ENCODE measurements around the gene ZNF467.

ZNF467 gene

DNA sequence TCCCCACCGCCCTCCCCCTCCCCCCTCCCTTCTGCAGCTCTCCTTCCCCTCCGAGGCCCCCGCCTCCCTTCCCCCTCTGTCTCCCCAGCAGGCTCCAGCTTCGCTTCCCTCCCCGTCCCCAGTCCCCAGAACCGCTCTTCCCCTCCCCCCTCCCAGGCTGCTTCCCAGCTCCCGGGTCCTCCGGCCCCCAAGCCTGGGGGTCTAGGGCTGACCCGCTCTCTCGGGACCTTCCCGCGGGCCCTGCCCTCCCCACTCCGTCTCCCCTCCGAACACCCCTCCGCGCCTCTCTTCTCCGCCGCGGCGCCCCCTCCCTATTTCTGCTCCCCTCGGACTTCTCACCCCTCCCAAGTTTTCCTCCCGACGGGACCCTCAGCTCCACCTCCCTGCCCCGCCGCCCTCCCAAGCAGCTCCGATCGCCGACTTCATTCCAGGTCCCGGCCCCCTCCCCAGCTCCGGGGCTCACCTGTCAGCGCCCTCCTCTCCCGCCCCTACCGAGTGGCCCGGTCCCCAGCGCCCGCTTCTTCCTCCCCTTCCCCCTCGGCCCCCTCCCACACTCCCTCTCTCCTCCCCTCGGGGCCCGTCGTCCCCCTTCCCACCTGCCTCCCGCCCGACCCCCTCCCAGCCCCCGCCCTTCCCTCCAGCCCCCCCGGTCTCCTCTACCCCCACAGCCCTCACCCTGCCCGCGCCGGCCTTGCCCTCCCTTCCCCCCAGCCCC lies 990 bp downstream of the ZNF467 start:
- DNase-seq (ENCODE audit: low read depth, low spot score): no peak

DNA sequence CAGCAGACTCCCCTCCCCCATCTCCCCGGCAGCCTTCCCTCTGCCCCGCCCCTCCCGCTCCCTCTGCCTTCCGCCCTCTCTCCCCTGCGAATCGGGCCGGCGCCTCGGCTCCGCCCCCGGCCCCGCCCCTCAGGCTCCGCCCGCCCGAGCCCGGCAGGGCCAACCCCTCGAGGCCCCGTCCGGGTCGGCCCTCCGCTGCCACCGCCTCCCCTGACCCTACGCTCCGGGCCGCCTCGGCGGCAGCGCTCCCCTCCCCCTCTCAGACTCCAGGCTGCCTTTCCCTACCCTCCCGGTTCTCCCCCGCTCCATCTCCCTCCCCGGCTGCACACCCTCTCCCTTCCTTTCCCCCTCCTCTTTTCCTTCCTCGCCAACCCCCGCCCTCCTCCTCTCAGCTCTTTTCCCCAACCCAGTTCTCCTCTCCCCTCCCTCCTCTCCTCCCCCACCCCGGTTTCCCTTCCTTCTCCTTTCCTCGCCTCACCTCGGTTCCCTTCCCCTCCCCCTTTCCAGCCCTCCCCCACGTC lies 1.6 kb downstream of the ZNF467 start:
- DNase-seq (ENCODE audit: low read depth, low spot score): no peak

DNA sequence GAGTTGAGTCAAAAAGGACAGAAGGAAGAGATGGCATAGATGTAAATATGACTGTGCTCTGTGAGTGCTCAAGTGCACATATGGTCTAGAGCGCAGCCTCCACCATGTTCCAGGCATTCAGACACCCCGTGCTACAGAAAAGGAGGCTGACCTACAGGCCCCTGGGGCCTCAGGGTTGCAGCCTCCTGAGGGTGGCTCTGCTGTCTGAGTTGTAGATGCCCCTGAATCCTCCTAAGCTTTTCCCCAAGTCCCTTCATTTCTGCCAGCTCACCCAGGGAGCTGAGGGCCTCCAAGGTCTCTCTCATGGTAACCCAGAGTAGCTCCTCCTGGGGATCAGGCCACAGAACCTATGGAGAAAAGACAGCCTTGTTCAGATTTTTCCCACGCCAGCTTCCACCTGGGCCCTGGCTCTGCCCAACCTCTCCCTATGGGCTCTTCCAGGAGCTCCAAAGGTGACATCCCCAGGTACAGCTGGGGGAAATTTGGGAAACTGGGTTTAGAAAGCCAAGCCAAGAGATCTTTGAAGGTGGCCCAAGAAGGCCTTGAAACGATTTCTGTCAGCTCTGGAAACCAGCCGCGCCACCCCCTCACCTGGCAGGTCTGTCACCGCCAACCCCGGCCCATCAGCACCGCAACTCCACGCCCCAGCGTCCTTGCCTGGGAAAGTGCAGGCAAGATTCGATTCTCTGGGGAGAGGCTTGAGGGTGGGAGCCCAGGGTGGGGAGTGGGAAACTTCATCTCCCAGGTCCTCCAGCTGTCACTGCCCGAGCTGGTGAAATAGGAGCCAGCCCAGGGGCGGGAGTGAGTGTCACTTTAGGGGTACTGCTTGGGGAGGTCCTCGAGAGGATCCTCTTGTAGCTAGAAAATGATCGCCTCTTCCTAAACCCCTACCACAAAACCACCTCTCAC lies 2.4 kb downstream of the ZNF467 start:
- no peak for DNase-seq (ENCODE audit: low read depth, low spot score)

DNA sequence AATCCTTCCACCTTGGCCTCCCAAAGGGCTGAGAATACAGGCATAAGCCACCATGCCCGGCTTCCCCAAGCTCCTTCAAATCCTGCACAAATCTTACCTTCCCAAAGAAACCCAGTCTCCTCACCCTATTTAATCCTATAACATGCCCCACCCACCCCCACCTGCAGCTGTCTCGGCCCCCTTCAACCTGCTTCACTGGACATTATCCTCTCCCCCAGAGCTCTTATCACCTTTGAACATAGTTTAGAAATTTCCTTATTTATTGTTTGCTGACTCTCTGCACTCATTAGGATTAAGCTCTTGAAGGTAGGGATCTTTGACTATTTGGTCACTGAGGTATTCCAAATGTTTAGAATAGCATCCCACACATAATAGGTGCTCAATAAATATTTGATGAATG lies 3.5 kb downstream of the ZNF467 start:
- no peak for DNase-seq (ENCODE audit: low read depth, low spot score)

DNA sequence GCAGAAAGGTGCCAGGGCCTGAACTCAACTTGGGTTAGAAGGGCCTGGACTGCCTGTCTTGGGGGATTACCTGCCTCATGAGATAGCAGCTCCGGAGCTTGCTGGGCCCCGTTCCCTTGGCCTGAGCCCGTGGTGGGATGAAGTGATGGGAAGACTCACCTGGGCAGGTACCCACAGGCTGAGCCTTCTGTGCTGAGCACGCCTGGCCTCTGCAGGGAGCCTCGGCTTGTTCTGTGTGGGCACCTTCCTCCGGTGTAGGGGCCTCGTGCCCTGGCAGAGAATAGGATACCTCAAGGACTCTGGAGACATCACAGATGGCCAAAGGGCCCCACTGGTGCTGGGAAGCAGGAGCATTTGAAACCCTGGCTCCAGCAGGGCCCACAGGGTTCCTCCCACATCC lies 4.5 kb downstream of the ZNF467 start:
- DNase-seq (ENCODE audit: low read depth, low spot score): no peak

DNA sequence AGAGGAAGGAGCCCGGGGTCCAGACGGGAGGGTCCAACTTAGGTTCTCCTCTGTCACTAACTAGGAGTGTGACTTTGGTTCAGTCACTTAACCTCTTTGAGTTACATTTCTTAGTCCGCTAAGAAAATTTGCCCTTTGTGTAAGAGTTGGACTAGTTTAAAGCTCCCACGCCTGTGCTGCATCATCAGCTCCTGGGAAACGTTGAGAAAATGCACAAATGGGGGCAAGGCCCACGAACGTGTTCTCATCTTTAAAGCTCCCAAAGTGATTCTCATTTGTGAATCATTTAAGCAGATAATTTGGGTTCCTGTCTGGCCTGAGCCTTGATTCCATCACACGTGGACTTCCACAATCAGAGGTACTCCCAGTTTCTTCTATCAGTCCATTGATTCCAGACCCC lies 6.3 kb downstream of the ZNF467 start:
- no peak for DNase-seq (ENCODE audit: low read depth, low spot score)

DNA sequence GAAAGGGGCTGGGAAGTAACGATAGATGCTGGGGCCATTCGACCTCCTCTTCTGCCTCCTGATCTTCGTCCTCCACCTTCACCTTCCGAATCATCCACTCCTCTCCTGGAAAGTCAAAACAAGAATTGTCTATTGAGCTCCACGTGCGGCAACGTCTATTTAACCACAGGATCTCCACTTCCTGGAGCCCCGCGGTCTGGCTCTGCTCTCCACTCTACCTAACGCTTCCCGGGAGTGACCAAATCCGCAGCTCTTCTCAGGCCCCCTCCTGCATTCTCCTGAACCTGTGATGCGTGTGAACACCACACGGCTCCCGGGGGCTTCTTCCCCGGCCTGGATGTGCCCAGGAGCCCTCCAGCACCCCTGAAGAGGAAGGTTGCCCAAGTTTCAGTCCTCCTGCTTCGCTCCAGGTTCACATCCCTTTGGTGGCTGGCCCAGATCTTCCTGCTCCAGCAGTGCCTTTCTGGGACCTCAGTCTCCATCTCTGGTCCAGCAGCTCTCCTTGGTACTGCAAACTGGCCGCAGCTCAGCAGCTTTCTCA lies 7.2 kb downstream of the ZNF467 start:
- no peak for DNase-seq (ENCODE audit: low read depth, low spot score)

DNA sequence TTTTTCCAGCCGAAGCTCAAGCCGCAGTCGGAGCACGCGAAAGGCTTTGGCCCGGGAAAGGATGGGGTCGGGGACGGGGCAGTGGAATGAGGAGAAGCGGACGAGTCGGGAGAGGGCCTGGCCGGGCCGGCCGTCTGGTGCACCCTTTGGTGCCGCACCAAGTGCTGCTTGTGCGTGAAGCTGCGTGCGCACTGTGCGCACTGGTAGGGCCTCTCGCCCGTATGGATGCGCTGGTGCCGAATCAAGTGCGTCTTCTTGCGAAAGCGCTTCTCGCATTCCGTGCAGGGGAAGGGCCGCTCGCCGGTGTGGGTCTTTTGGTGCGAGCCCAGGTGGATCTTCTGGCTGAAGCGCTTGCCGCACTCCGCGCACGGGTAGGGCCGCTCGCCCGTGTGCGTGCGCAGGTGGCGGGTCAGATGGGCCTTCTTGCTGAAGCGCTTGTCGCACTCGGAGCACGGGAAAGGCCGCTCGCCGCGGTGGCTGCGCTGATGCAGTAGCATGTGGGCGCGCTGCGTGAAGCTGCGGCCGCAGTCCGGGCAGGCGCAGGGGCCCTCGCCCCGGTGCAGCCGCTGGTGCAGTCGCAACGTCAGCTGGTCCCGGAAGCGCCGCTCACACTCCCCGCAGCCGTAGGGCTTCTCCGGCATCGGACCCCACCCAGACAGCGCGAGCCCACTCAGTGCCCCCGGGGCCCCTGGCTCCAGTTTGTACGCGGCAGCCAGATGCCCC lies 7.8 kb downstream of the ZNF467 start:
- DNase-seq (ENCODE audit: low read depth, low spot score): no peak

DNA sequence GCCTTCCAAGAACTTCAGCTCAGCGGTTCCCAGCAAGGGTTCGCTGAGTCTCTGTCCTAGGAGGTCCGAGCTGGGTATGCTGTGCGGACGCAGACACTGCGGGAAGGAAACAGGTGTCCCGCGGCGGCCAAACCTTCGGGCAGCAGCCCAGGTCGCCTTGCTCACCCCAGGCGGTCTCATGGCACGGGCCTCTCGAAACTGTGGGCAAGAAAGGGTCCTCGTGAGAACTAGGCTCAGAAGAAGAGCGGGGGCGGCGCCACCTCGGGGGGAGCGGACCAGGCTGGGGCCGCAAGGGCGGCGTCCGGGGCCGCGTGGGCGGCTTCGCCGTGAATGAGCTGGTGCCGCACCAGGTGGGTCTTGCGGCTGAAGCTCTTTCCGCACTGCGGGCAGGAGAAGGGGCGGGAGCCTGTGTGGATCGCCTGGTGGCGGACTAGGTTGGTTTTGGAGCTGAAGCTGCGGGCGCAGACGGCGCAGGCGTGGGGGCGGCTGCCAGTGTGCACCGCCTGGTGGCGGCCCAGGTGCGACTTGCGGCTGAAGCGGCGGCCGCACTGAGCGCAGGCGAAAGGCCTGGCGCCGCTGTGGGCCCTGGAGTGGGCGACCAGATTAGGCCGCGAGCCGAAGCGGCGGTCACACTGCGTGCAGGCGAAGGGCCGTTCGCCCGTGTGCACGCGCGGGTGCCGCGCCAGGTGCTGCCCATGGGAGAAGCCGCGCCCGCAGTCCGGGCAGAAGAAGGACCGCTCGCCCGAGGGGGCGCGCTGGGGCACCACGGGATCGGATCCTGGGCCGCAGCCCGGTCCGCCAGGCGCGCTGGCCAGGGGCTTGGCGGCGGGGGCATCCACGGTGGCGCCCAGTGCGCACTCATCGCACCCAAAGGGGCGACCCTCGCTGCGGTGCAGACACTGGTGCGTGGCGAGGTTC lies 8.6 kb downstream of the ZNF467 start:
- DNase-seq (ENCODE audit: low read depth, low spot score): no peak

DNA sequence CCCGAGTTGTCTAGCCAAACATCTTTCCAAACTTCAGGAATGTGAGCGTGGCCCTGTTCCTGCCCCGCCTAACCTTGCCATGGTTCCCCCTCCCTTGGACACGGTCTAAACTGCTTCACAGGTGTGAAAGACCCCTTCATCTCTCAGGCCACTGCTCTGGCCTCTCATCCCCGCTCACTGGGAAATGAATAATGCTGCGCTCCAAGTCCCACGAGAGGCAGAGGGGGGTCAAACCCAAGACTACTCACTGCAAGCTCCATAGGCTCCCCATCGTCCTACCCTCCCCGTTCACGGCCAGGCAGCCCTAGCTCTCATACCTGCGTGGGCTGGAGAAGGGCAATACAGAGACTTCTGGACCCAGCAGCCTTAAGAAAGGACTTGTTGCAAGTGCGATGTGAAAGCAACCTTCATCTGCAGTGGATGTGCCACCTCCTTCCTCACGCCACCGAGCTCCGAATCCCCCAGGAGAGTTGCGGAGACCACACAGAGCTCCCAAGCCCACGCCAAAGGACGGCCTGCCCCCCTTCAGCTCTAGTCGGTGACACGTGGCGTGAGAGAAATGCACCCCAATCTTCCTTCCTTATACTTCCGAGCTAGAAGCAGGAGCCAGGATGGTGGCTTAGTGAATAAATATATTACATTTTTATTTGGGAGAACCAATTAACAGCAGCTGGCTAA lies 9.7 kb downstream of the ZNF467 start:
- no peak for DNase-seq (ENCODE audit: low read depth, low spot score)

DNA sequence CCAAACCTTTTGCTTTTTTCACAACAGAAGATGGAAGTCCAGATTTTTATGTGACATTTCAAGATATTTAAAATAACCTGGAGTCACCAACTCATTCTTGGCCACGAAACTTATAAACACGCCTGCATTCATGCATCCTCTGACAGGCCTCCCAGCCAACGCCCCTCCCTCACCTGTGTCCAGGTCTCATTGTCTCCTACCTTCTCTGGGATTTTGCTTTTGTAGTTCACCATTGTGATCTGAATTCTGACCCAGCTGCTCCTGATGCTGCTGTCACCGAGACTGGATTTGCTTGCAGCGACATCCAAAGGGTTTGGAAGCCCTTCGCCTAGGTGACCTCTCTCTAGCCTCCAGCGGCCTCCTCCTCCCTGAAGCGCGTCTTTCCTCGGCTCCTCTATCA lies 10.8 kb downstream of the ZNF467 start:
- no peak for DNase-seq (ENCODE audit: low read depth, low spot score)

DNA sequence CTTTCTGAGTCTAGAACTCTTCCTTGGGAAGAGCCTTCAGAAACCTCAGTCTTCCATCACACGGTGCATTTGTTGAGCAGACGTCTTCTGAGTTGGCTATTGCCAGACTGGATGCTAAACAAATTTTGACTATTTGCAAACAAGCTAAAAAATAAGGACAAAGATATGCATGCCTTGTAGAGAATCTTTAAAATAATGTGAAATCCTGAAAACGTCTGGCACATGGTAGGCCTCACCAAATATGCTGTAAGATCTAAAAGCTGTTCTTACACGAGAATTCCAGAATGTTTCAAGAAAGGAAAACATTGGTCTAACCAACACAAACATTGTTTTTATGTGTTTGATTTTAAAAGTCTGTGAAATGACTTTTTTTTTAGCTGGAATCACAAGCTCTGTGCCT lies 11.3 kb downstream of the ZNF467 start:
- DNase-seq (ENCODE audit: low read depth, low spot score): no peak

DNA sequence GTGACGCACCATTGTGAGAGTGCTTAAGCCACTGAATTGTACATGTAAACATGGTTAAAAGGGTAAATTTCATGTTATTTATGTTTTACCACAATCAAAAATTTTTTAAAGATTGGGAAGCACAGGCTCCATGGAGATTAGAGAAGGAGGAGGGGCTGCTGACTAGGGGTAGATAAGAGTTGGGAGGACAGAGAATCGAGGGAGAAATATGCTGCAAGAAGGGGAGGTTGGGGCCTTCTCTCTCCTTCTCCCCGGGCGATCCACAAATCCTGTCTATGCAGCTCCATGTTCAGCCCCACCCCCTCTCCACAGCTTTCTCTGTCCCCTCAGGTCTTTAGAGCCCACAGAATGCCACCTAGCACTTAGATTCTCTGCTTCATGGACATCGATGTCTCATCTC lies 12.1 kb downstream of the ZNF467 start:
- no peak for DNase-seq (ENCODE audit: low read depth, low spot score)

DNA sequence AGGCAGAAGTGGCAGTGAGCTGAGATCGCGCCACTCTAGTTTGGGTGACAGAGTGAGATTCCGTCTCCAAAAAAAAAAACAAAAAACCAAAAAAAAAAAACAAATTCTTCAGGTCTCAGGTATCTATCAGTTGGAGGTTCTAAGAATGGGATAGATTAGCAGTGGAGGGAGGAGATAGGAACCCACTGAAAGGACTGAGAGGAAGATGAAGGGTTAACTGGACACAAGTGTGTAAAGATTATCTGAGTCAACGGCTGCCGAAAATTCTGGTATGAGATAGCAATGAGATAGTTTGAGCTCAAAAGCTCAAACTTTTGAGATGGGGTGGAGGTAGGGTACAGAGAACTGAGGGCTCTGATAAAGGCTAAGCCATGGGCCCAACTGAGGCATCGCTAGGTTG lies 12.8 kb downstream of the ZNF467 start:
- no peak for DNase-seq (ENCODE audit: low read depth, low spot score)

DNA sequence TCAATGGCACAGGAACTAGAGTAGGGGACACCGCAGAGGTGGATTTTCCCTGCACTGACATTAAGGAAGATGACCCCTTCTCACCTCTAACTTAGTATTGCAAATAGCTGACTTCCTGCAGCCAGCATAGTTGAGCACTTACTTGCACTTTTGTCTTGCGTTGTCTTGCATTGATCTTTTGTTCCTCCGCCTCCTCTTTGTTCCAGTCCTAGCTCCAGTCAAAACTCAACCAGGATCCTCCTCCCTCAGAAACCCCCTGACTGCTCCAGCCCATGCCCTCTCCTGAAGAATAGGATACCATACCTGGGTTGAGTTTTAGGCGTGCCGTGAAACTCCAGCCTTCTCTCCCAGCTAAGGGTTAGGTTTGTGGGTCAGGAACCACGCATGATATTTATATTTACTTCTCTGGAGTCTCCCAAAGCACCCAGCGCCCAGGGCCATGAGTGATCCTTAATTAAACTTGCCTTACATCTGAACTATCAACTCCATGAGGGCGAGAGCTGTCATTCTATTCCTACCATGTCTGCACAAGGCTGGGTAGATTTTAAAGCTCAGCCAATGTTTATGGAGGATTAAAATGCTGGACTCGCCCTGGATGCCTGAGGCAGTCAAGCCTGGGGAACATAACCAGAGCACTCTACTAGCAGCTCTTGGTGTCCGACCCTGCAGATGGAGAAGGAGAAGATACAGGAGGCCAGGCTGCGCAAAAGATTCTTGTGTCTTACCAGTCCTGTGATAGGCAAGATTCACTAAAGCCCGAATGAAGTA lies 14.1 kb downstream of the ZNF467 start:
- DNase-seq (ENCODE audit: low read depth, low spot score): no peak

DNA sequence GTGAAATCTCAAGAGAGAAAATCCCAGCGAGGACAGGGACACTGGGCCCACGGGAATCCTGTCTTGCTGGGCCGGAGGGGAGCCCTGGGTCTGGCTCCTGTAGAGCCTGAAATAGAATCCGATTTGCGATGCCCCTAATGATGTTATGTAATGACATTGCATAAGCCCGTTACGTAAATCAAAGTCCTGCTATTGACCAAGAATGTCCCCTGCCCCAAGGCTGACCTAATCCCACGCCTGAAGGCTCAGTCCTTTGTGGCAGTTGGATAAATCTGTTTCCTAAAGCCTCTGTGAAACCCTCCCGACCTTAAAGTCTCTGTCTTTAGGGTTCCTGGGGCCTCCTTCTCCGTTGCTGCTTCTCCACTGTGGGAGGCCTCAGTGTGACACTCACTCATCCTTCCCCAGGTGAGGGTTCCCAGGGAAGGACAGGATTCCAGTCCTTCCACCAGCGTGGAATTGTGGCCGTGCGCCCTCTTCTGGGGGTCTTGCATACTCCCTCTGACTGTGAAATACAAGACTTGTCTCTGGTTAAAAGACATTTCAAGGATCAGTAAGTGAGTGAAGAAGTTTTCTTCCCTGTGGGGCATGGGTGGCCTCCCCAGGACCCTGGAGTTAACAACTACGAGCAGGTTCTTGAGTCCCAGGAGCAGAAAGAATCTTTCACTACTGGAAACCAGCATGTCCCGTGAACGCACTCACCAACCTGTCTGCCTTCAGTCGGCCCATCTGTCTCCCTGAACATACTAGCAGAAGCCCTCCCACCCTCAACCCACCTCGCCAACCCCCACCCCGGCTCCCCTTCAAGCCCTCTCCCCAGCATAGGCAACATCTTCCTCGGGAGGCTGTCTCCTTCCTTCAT lies 19.8 kb downstream of the ZNF467 start:
- no peak for DNase-seq (ENCODE audit: low read depth, low spot score)

DNA sequence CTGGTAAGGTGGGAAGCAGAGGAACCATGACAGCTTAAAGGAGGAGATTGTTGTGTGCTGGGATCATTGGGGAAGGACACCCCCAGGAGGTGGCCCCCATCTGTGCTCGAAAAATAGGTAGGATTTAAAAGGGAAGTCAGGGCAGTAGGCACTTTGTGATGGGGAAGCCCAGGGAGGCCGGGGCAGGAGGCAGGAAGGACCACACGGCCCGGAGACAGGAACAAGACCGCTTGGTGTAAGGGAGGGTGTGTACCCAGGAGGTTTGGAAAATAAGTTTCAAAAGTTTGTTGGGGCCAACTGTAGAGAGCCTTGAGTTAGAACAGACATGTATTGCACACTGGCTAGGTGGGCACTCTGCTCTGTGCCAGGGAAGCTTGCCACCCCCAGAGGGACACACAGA lies 20.7 kb downstream of the ZNF467 start:
- DNase-seq (ENCODE audit: low read depth, low spot score): no peak

DNA sequence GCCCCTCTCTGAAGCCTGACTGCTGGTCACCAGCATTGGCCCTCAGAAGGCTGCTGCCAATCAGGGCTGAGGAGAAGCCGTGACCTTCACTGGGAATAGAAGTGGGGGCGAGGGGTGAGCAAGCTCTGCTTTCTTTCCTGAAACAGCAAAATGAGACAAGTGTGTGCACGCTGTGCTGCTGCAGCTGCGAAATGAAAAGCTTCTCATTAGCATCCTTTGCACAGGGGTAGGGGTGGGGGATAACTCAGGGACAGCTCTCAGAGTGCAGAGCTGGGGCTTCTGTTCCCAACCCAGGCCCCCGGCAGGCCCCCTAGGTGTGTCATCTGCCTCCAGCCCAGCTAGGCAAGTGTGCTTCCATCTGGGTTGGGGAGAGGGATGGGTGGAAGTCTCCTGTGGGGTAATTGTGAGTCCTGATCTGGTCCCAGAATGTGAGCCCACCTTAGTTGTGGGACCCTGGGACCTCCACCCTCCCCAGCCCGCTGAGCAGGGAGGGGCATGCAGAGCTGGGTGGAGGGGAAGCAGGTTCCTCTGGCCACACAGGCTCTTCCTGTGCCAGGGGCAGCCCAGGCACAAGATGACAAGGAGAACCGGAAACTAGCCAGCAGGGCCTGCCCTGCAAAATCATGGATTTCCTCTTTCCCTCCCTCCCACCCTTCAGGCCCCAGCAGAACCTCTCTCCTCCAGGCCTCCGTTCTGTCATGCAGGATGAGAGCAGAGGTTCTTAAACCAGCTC lies 22.2 kb downstream of the ZNF467 start:
- no peak for DNase-seq (ENCODE audit: low read depth, low spot score)
